MM.1S (cell line): ENCODE data around the gene PRSS36.

Experiments used
- DNase-seq: peaks from one replicate; pipeline ENCODE4 v3.0.0-alpha.2; 2015
- H2AFZ ChIP-seq: fragments of 300-600 bp; sonication (generic); 2 replicates; pipeline ENCODE4 v1.6.0; 2016; ENCODE audit warnings: antibody characterized with exemption, low read length
- H3F3A ChIP-seq: fragments of 300-600 bp; sonication (generic); 2 replicates; pipeline ENCODE4 v1.6.1; 2016; ENCODE audit warnings: mild to moderate bottlenecking, antibody characterized with exemption, low read length, moderate library complexity, mixed read lengths; ENCODE audit not compliant: insufficient read depth
- H3K27ac ChIP-seq: fragments of 300-600 bp; sonication (generic); 2 replicates; pipeline ENCODE4 v1.5.1; 2016; ENCODE audit warnings: mild to moderate bottlenecking, low read length
- H3K27me3 ChIP-seq: fragments of 300-600 bp; sonication (generic); replicated peaks from 2 replicates; pipeline ENCODE4 v1.6.0; 2016; ENCODE audit warnings: low read length; ENCODE audit not compliant: insufficient read depth
- H3K36me3 ChIP-seq: fragments of 300-600 bp; sonication (generic); replicated peaks from 2 replicates; pipeline ENCODE4 v1.6.1; 2016; ENCODE audit warnings: mild to moderate bottlenecking, low read length, mixed read lengths; ENCODE audit not compliant: insufficient read depth
- H3K4me1 ChIP-seq: fragments of 300-600 bp; sonication (generic); 2 replicates; pipeline ENCODE4 v1.6.1; 2016; ENCODE audit warnings: low read length, mixed read lengths
- H3K4me2 ChIP-seq: fragments of 300-600 bp; sonication (generic); 2 replicates; pipeline ENCODE4 v1.6.0; 2016; ENCODE audit warnings: low read depth, low read length
- H3K4me3 ChIP-seq: fragments of 300-600 bp; sonication (generic); 2 replicates; pipeline ENCODE4 v1.5.1; 2016; ENCODE audit warnings: low read length, mixed read lengths
- H3K79me2 ChIP-seq: fragments of 300-600 bp; sonication (generic); 2 replicates; pipeline ENCODE4 v1.6.1; 2016; ENCODE audit warnings: mixed run types, low read length, mixed read lengths
- H3K9ac ChIP-seq: fragments of 300-600 bp; sonication (generic); 2 replicates; pipeline ENCODE4 v1.6.1; 2016; ENCODE audit warnings: low read length, mixed read lengths
- H3K9me2 ChIP-seq: fragments of 300-600 bp; sonication (generic); replicated peaks from 2 replicates; pipeline ENCODE4 v1.6.1; 2016; ENCODE audit warnings: mild to moderate bottlenecking, low read length, mixed read lengths; ENCODE audit not compliant: insufficient read depth
- H3K9me3 ChIP-seq: fragments of 300-600 bp; sonication (generic); replicated peaks from 2 replicates; pipeline ENCODE4 v1.6.1; 2016; ENCODE audit warnings: mild to moderate bottlenecking, low read length, mixed read lengths; ENCODE audit not compliant: insufficient read depth
- H4K20me1 ChIP-seq: fragments of 300-600 bp; sonication (generic); 2 replicates; pipeline ENCODE4 v1.6.1; 2016; ENCODE audit warnings: mild to moderate bottlenecking, low read length, moderate library complexity, mixed read lengths; ENCODE audit not compliant: insufficient read depth
- EZH2 ChIP-seq: fragments of 300-600 bp; sonication (generic); optimal IDR thresholded peaks from 2 replicates; pipeline ENCODE3; 2017; ENCODE audit warnings: low read depth, mild to moderate bottlenecking, antibody characterized with exemption, low read length, mixed read lengths
- EZH2phosphoT487 ChIP-seq: fragments of 300-600 bp; sonication (generic); IDR thresholded peaks from 2 replicates; pipeline ENCODE4 v1.6.1; 2018; ENCODE audit warnings: antibody characterized with exemption, low read length
- TF ChIP-seq, protein P1 (sequence below): fragments of 300-600 bp; sonication (generic); IDR thresholded peaks from 2 replicates; pipeline ENCODE4 v1.5.1; 2016; ENCODE audit warnings: antibody characterized with exemption, low read length, mixed read lengths

PRSS36 gene

DNA sequence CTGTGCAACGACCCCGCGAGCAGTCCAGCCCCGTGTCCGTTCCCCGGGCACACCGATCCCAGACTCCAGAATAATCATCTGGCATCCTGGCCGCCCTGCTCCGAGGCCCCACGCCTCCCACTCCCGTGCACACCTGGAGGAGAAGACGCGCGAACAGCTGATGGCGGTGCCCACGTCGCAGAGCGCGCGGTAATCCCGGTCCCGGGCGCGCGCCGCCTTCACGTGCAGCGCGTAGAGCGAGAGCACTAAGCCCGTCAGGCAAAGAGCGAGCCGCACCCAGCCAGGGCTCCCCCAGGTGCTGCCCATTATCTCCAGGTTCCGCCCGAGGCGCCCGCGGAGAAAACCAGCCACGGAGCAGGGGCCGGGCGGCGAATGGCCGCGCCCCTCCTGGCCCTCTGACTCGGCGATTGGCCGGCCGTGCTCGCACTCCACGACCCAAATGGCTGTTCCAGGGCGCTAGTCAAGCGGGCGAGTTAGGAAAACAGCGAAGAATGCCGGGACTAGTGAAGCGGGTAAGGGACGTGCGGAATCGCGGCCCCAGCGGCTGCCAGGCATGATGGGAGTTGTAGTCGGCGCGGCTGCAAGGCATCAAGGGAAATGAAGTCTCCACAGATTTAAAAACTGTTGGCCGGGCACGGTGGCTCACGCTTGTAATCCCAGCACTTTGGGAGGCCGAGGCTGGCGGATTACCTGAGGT is 55.3 kb downstream of the PRSS36 start, which contains the start of gene VKORC1:
VKORC1 (minus strand) TSS at position 374 of the 697 bp plus-strand sequence; CDS start at position 306, 68 bp downstream.
- peak within 1 kb of the TSS; percentile 94 for H3K4me3 ChIP-seq
- H3K36me3 ChIP-seq: no peaks in the 10 kb centered on the region
- peak within 1 kb of the TSS; percentile 93 for H3K4me2 ChIP-seq
- TF ChIP-seq EZH2phosphoT487 (no peak), EZH2 (no peak)
- TF ChIP-seq, protein P1, sequence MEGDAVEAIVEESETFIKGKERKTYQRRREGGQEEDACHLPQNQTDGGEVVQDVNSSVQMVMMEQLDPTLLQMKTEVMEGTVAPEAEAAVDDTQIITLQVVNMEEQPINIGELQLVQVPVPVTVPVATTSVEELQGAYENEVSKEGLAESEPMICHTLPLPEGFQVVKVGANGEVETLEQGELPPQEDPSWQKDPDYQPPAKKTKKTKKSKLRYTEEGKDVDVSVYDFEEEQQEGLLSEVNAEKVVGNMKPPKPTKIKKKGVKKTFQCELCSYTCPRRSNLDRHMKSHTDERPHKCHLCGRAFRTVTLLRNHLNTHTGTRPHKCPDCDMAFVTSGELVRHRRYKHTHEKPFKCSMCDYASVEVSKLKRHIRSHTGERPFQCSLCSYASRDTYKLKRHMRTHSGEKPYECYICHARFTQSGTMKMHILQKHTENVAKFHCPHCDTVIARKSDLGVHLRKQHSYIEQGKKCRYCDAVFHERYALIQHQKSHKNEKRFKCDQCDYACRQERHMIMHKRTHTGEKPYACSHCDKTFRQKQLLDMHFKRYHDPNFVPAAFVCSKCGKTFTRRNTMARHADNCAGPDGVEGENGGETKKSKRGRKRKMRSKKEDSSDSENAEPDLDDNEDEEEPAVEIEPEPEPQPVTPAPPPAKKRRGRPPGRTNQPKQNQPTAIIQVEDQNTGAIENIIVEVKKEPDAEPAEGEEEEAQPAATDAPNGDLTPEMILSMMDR: no peak
- peak within 1 kb of the TSS; percentile 69; the same call in 1 of the 2 replicates for H3K27ac ChIP-seq
- peaks cover 20% of the 10 kb centered on the region for H3K79me2 ChIP-seq
- peak; percentile 96 for DNase-seq
- peak within 1 kb of the TSS; percentile 98 for H2AFZ ChIP-seq
- no peaks in the 10 kb centered on the region for H3K9me3 ChIP-seq
- H3K27me3 ChIP-seq: peaks cover 15% of the 10 kb centered on the region
- no peaks in the 10 kb centered on the region for H3K4me1 ChIP-seq
- no peaks in the 10 kb centered on the region for H3K9me2 ChIP-seq
- H4K20me1 ChIP-seq: no peaks in the 10 kb centered on the region
- H3F3A ChIP-seq: peaks cover 4% of the 10 kb centered on the region
- peak within 1 kb of the TSS; percentile 74 for H3K9ac ChIP-seq

DNA sequence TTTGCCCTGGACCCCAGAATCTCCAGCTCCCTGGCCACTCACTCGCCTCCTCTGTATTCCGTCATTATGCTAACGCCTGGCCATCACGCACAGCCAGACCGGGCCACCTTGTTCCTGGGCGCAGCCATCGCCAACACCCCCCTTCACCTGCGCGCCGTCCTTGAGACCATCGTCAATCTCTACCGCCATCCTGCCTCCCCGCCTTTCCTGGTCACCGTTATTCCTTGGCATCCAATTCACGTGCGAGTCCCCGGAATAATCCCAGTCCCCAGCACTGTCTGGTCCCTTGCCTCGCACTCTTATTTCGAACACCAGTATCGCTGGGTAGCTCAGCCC is 55.8 kb downstream of the PRSS36 start:
- H3K36me3 ChIP-seq: no peaks in the 10 kb centered on the region
- H3K9me3 ChIP-seq: no peaks in the 10 kb centered on the region
- H3K9ac ChIP-seq: peak overlapping the region; percentile 74
- no peaks in the 10 kb centered on the region for H4K20me1 ChIP-seq
- DNase-seq: no peak
- peaks cover 4% of the 10 kb centered on the region for H3F3A ChIP-seq
- H3K9me2 ChIP-seq: no peaks in the 10 kb centered on the region
- H3K79me2 ChIP-seq: peaks cover 20% of the 10 kb centered on the region
- peak overlapping the region; percentile 98 for H2AFZ ChIP-seq
- TF ChIP-seq EZH2phosphoT487 (no peak), EZH2 (no peak)
- TF ChIP-seq, protein P1: no peak
- H3K27me3 ChIP-seq: peaks cover 12% of the 10 kb centered on the region
- H3K4me3 ChIP-seq: peak overlapping the region; percentile 94
- peak overlapping the region; percentile 93 for H3K4me2 ChIP-seq
- H3K4me1 ChIP-seq: no peaks in the 10 kb centered on the region
- peak overlapping the region; percentile 69; the same call in 1 of the 2 replicates for H3K27ac ChIP-seq

DNA sequence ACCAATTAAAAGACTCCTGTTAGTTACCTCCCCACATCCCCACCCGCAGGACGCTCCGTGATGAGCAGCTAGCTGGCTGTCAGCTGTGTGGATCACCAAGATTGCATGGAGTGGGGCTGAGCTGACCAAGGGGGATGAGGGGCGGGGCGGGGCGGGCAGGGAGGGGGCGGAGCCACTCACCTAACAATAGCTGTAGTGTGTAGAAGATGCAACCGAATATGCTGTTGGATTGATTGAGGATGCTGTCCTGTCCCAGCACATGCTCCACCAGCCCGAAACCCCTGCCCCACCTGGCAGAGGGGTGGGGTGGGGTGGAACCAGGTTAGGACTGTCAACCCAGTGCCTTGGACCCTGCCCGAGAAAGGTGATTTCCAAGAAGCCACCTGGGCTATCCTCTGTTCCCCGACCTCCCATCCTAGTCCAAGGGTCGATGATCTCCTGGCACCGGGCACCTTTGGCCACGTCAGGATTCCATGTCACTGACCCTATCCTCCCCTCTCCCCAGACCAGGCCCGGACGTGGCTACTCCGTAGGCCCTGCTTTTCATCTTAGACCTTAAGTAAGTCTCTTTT is 56.6 kb downstream of the PRSS36 start:
- Histone ChIP-seq H3K36me3 (no peaks in the 10 kb centered on the region), H3F3A (peaks cover 4% of the 10 kb centered on the region), H4K20me1 (no peaks in the 10 kb centered on the region), H3K9me2 (no peaks in the 10 kb centered on the region), H3K9me3 (no peaks in the 10 kb centered on the region), H3K4me1 (no peaks in the 10 kb centered on the region), H3K9ac (no peak overlapping the region), H3K4me2 (peak overlapping the region; percentile 93; the same call in 1 of the 2 replicates), H2AFZ (no peak overlapping the region), H3K79me2 (peaks cover 20% of the 10 kb centered on the region), H3K27ac (no peak overlapping the region), H3K27me3 (peaks cover 4% of the 10 kb centered on the region), H3K4me3 (no peak overlapping the region)
- DNase-seq: no peak
- TF ChIP-seq EZH2phosphoT487: no peak
- no peak for TF ChIP-seq EZH2
- TF ChIP-seq, protein P1: no peak
